Choroid plexus epithelial cell (primary cell): ENCODE measurements around the gene SAMD14.

Experiments used
- DNase-seq: peaks from one replicate; pipeline ENCODE4 v3.0.0-alpha.2; 2010; ENCODE audit warnings: low read depth
- H3K4me3 ChIP-seq: 2 replicates; pipeline ENCODE4 v1.5.1; 2011; ENCODE audit warnings: low read depth, mild to moderate bottlenecking, control low read depth, low read length, moderate library complexity
- TF ChIP-seq, protein P1 (sequence below): conservative IDR thresholded peaks from 2 replicates; pipeline ENCODE4 v1.5.1; 2011; ENCODE audit warnings: low read depth, mild to moderate bottlenecking, control low read depth, inconsistent platforms, low read length, moderate library complexity

The SAMD14 gene

DNA sequence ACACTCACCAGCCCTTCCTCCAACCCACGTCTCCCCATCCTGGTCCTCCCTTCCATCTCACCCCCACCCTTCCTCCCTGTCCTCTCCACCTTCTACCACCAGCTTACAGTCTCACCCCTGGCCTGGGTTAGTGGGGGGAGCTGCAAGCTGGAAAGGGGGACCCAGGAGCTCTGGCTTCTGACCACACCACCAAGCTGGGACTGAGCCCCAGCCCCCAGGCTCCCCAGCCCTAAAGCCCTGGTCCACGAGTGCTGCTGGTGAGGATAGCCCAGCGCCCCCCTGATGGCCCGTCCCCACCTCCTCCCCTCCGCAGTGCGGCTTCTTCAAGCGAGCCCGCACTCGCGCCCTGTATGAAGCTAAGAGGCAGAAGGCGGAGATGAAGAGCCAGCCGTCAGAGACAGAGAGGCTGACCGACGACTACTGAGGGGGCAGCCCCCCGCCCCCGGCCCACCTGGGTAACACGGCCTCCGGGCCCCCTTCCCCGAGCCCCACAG, 42.0 kb downstream of the SAMD14 start:
- DNase-seq, result no peak
- TF ChIP-seq, protein P1, sequence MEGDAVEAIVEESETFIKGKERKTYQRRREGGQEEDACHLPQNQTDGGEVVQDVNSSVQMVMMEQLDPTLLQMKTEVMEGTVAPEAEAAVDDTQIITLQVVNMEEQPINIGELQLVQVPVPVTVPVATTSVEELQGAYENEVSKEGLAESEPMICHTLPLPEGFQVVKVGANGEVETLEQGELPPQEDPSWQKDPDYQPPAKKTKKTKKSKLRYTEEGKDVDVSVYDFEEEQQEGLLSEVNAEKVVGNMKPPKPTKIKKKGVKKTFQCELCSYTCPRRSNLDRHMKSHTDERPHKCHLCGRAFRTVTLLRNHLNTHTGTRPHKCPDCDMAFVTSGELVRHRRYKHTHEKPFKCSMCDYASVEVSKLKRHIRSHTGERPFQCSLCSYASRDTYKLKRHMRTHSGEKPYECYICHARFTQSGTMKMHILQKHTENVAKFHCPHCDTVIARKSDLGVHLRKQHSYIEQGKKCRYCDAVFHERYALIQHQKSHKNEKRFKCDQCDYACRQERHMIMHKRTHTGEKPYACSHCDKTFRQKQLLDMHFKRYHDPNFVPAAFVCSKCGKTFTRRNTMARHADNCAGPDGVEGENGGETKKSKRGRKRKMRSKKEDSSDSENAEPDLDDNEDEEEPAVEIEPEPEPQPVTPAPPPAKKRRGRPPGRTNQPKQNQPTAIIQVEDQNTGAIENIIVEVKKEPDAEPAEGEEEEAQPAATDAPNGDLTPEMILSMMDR, result no peak
- H3K4me3 ChIP-seq, result no peak overlapping the region

DNA sequence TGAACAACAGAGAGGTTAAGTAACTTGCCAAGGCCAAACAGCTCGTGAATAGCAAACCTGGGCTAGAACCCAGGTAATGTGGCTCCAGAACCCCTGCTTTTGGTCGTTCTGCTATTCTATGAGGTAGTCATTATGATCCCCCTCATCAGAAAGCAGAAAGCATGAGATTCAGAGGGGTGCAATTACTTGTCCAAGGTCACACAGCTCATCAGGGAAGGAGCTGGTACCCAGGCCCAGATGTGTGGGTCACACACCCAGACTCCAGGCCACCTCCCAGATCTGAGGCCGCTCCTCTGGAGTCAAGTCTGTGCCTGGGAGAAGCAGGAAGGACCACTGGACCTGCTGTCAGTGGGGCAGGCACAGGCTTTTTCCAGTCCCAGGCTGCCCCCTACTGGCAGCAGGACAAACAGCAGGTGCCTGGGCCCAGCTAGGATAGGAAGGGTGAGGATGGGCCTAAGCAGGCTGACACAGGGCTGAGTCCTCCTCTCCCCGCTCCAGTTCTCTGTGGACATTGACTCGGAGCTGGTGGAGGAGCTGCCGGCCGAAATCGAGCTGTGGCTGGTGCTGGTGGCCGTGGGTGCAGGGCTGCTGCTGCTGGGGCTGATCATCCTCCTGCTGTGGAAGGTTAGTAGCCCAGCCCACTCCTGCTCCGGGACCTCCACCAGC, 42.6 kb downstream of the SAMD14 start:
- H3K4me3 ChIP-seq, result no peak overlapping the region
- TF ChIP-seq, protein P1, result peak; percentile 95
- peak; percentile 83 for DNase-seq

DNA sequence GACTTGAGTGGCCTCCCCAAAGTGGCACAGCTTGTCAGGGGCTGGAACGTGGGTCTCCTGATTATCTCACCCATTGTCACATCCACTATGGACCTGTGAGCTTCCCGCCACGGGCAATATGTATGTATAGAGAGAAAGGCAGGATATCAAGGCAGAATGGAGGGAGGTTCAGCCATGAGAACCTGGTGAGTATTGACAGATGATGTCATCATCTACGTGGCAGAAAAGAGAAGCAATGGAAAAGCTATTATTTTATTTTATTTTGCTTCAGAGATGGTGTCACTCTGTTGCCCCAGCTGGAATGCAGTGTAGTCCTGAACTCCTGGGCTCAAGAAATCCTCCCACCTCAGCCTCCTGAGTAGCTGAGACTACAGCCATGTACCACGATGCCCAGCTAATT, 48.2 kb downstream of the SAMD14 start:
- no peak overlapping the region for H3K4me3 ChIP-seq
- DNase-seq, result no peak
- TF ChIP-seq, protein P1, result no peak

DNA sequence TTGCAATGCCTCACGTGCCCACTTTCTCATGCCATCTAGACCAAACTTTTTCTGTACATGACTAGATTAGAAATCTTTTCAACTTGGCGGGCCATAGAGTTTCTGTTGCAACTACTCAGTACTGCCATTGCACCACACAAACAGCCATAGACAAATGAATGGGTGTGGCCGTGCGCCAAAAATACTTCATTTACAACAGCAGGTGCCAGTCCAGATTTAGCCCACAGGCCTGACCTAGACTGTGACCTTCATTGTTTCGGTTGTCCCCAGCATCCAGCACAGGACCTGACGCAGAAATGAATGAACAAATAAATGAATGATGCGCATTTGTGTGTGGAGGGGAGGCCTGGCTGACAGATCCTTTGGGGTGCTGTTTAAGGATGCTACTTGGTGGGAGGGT, 49.1 kb downstream of the SAMD14 start:
- no peak for DNase-seq
- no peak overlapping the region for H3K4me3 ChIP-seq
- TF ChIP-seq, protein P1, result no peak

DNA sequence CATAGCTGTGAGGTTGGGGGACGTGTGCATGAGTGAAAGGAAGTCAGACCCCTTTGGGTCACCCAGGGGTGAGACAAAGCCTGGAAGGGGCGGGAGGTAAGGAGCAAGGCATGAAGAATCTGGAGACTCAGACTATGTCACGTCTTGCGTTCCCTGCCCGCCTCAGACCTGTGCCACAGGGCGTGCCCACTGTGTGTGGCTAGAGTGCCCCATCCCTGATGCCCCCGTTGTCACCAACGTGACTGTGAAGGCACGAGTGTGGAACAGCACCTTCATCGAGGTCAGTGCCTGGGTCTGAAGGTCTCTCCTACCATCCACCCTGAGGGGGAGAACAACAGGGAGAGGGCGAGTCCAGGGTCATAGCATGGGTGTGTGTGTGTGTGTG, 49.9 kb downstream of the SAMD14 start:
- H3K4me3 ChIP-seq, result no peak overlapping the region
- TF ChIP-seq, protein P1, result no peak
- DNase-seq, result no peak

DNA sequence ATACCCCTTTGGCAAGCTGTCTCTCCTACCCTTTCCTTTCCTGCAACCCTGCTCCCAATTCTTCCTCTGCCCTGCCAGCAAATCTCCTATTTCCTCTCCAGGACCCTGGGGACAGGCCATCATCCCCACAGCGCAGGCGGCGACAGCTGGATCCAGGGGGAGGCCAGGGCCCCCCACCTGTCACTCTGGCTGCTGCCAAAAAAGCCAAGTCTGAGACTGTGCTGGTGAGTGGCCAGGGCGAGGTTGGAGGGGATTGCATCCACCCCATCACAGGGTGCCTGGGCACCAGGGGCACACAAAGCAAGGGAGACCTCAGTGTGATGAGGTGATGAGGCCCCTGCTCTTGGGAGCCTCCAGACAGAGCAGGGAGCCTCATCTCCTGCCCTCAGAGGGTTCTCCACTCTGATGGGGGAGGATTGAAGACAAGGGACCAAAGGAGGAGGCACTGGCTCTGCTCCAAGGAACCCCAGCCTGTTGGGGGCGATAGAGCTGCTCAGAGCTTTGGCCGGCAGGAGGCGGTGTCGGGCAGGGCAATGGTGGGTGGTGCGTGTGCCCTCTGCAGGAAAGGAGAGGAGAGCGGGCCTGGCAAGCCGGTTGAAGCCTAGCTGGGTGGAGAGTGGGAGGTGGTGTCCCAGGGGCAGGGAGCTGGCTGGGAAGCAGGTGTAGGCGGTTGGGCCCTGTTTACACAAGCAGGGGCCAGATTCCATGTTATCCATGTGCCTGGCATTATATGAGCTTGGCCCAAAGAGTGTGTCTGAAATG, 50.4 kb downstream of the SAMD14 start:
- TF ChIP-seq, protein P1, result peak; percentile 69
- no peak overlapping the region for H3K4me3 ChIP-seq
- DNase-seq, result no peak
